ENCODE results near the gene FXYD1. TPM values are rescaled to one million over a fixed set of nuclear protein-coding genes. Genes with fewer than 3 reads are reported as not detected.
"Not testable (repeated sequence)": the region's sequence is repeated elsewhere in the genome, so short reads cannot be mapped to it uniquely, and the experiment has no call there.

The FXYD1 gene
- total RNA-seq, 1 donor from 2014 or later: 67.6 TPM

- intact Hi-C loops (cut with DNase I): no loop called here
- H3K36me3 ChIP-seq: no peaks in the 10 kb centered on the region
- no peaks in the 10 kb centered on the region for H3K9me3 ChIP-seq
- DNase-seq: no peak
- TF ChIP-seq CTCF (IDR thresholded peaks at IDR 0.05): no peak
- no peaks in the 10 kb centered on the region for H3K27me3 ChIP-seq
- H3K4me1 ChIP-seq: peaks cover 9% of the 10 kb centered on the region
- ATAC-seq: no peak
- H3K4me3 ChIP-seq: no peak overlapping the region
- H3K27ac ChIP-seq: no peak overlapping the region
Measured at GRCh38 chr19:35151273-35152065, 12.8 kb downstream of the FXYD1 start.

- DNase-seq; H3K4me1 ChIP-seq; H3K27me3 ChIP-seq; H3K27ac ChIP-seq; H3K9me3 ChIP-seq; intact Hi-C loops (cut with DNase I); H3K36me3 ChIP-seq; H3K4me3 ChIP-seq; ATAC-seq: not testable (repeated sequence)
Measured at GRCh38 chr19:35153129-35153522, 14.5 kb downstream of the FXYD1 start.

GRCh38 chr19:35153701-35154524 is 15.3 kb downstream of the FXYD1 start:
- no peaks in the 10 kb centered on the region for H3K27me3 ChIP-seq
- H3K4me3 ChIP-seq: peak overlapping the region; percentile 66
- peaks cover 9% of the 10 kb centered on the region for H3K4me1 ChIP-seq
- intact Hi-C loops (cut with DNase I): no loop called here
- peak overlapping the region; percentile 67 for H3K27ac ChIP-seq
- peak; percentile 82 for DNase-seq
- no peaks in the 10 kb centered on the region for H3K9me3 ChIP-seq
- peak; percentile 75 for ATAC-seq
- TF ChIP-seq CTCF (IDR thresholded peaks at IDR 0.05): peak; percentile 65
- peaks cover 12% of the 10 kb centered on the region for H3K36me3 ChIP-seq

- H3K27ac ChIP-seq: peak within 1 kb of the TSS; percentile 67
- DNase-seq (peak; percentile 87), ATAC-seq (peak; percentile 85)
- intact Hi-C loops (cut with DNase I): no loop called here
- no peaks in the 10 kb centered on the region for H3K27me3 ChIP-seq
- peaks cover 12% of the 10 kb centered on the region for H3K36me3 ChIP-seq
- no peaks in the 10 kb centered on the region for H3K9me3 ChIP-seq
- peaks cover 9% of the 10 kb centered on the region for H3K4me1 ChIP-seq
- TF ChIP-seq CTCF (IDR thresholded peaks at IDR 0.05): no peak
- peak within 1 kb of the TSS; percentile 66 for H3K4me3 ChIP-seq
Measured at GRCh38 chr19:35154525-35155406, 16.1 kb downstream of the FXYD1 start, which contains the start of gene FXYD5. Gene FXYD5, plus strand, starts transcription at chr19:35154735. Its CDS starts 816 bp downstream, at chr19:35155551.

GRCh38 chr19:35155441-35155840 is 16.8 kb downstream of the FXYD1 start:
- TF ChIP-seq CTCF (IDR thresholded peaks at IDR 0.05): no peak
- Histone ChIP-seq H3K4me1 (peaks cover 9% of the 10 kb centered on the region), H3K27ac (peak overlapping the region; percentile 67), H3K36me3 (peaks cover 12% of the 10 kb centered on the region), H3K9me3 (no peaks in the 10 kb centered on the region), H3K4me3 (peak overlapping the region; percentile 66), H3K27me3 (no peaks in the 10 kb centered on the region)
- DNase-seq: no peak
- peak; percentile 2 for ATAC-seq
- intact Hi-C loops (cut with DNase I): no loop called here

All from upper lobe of right lung (tissue), 1 donor.